ENCODE results near the gene SNX8. TPM values are rescaled to one million over a fixed set of nuclear protein-coding genes. Genes with fewer than 3 reads are reported as not detected.

Gene SNX8
- total and polyA plus RNA-seq, 2 donors (not counting 3 experiments of a cell fraction or from before 2014, with no cell fraction given): 24.5 to 50.3 TPM

DNA sequence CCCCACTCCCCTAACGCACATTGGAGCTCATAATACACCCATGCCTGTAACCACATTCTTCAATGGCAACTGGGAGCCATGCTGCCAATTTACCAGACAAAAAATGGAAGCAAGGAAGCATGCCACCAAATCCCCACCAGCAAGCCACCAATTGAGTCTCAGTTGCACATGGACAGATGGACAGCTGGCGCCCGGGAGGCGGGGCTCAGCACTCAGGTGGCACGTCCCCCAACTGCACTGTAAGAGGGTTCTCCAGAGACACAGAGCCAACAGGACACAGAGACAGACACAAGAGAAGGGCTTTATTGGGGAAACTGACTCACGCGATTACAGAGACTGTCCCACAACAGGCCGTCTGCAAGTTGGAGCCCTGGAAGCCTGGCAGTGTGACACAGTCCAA is 84.0 kb downstream of the SNX8 start:
- no TSS peak for BruUV-seq (replicated peaks)
- FAIRE-seq (no peak), DNase-seq (ENCODE audit: low read depth, low spot score) (no peak)
- Histone ChIP-seq H3K79me2 (ENCODE audit: control insufficient read depth, insufficient read depth, low read length) (peaks cover 25% of the 10 kb centered on the region), H2AFZ (ENCODE audit: low read depth, low read length) (no peak overlapping the region), H3K4me3 (replicated peaks in 1 of 3; ENCODE audit: insufficient read depth in 1 of 3, low read depth in 1 of 3, low read length in 3 of 3) (no peak overlapping the region), H3K4me2 (ENCODE audit: insufficient read depth, low read length) (no peak overlapping the region), H4K20me1 (replicated peaks; ENCODE audit: control insufficient read depth, extremely low read depth, insufficient read depth, low read length) (no peaks in the 10 kb centered on the region), H3K9ac (replicated peaks; ENCODE audit: extremely low read depth, insufficient read depth, low read length) (no peak overlapping the region), H3K4me1 (ENCODE audit: control insufficient read depth, extremely low read depth, insufficient read depth, low read length) (peaks cover 22% of the 10 kb centered on the region), H3K27me3 (ENCODE audit: control insufficient read depth in 2 of 2, insufficient read depth in 2 of 2, low read length in 2 of 2) (no peaks in the 10 kb centered on the region), H3K27ac (ENCODE audit: insufficient read depth, low read depth, low read length) (no peak overlapping the region), H3K9me3 (replicated peaks; ENCODE audit: control insufficient read depth, insufficient read depth, low read length) (no peaks in the 10 kb centered on the region), H3K9me1 (replicated peaks; ENCODE audit: control insufficient read depth, extremely low read depth, insufficient read depth, low read length) (no peaks in the 10 kb centered on the region), H3K36me3 (ENCODE audit: control insufficient read depth in 2 of 2, extremely low read depth in 1 of 2, insufficient read depth in 2 of 2, low read length in 2 of 2) (peaks cover 7 to 16% of the 10 kb centered on the region in 2 experiments)
- TF ChIP-seq GATA2 (IDR thresholded peaks at IDR 0.05; ENCODE audit: insufficient read depth, insufficient read length, low read depth, low read length) (no peak), FOS (IDR thresholded peaks at IDR 0.05; ENCODE audit: borderline replicate concordance, insufficient read depth, low read length) (no peak), EZH2 (IDR thresholded peaks at IDR 0.05; ENCODE audit: borderline replicate concordance, low read depth, low read length, severe bottlenecking) (no peak), POLR2A (IDR thresholded peaks at IDR 0.05; ENCODE audit: low read depth, low read length) (no peak), JUN (IDR thresholded peaks at IDR 0.05; ENCODE audit: borderline replicate concordance, insufficient read depth, insufficient read length, low read depth) (no peak), POLR2AphosphoS5 (IDR thresholded peaks at IDR 0.05; ENCODE audit: insufficient read depth, low read depth, low read length) (no peak), MYC (IDR thresholded peaks at IDR 0.05; ENCODE audit: low read depth, low read length) (no peak)
- TF ChIP-seq, protein P1, sequence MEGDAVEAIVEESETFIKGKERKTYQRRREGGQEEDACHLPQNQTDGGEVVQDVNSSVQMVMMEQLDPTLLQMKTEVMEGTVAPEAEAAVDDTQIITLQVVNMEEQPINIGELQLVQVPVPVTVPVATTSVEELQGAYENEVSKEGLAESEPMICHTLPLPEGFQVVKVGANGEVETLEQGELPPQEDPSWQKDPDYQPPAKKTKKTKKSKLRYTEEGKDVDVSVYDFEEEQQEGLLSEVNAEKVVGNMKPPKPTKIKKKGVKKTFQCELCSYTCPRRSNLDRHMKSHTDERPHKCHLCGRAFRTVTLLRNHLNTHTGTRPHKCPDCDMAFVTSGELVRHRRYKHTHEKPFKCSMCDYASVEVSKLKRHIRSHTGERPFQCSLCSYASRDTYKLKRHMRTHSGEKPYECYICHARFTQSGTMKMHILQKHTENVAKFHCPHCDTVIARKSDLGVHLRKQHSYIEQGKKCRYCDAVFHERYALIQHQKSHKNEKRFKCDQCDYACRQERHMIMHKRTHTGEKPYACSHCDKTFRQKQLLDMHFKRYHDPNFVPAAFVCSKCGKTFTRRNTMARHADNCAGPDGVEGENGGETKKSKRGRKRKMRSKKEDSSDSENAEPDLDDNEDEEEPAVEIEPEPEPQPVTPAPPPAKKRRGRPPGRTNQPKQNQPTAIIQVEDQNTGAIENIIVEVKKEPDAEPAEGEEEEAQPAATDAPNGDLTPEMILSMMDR (IDR thresholded peaks at IDR 0.05; ENCODE audit: extremely low read depth in 1 of 2, insufficient read depth in 1 of 2, low read depth in 1 of 2, low read length in 2 of 2): no peak
- TF ChIP-seq, protein P2, sequence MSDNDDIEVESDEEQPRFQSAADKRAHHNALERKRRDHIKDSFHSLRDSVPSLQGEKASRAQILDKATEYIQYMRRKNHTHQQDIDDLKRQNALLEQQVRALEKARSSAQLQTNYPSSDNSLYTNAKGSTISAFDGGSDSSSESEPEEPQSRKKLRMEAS (IDR thresholded peaks at IDR 0.05; ENCODE audit: insufficient read depth, insufficient read length): no peak
- ChIA-PET POLR2A (no interaction called here), CTCF (interaction anchor here (1.0 to 3.1 kb wide), 2 partner anchors 18 to 118 kb away, joined by 4 to 16 read pairs; no protein-coding TSS in a partner anchor)
- dilution Hi-C loops (cut with MboI; ENCODE audit: extremely low pct_ligation_motif_present, low sequenced_read_pairs): no loop called here
- intact Hi-C loops (cut with micrococcal nuclease): no loop called here

Data from endothelial cell of umbilical vein (primary cell).